Endothelial cell of umbilical vein (primary cell): ENCODE measurements around the gene FBH1. TPM values are rescaled to one million over a fixed set of nuclear protein-coding genes. Genes with fewer than 3 reads are reported as not detected.

ENCODE experiments used
- BruUV-seq: library from RNA; stranded (reverse); fragments of 400-500 nt; replicated peaks from 2 replicates; lab custom pipeline; 2021; lab: Mats Ljungman, UMichigan
- CTCF ChIA-PET: fragments of 300-600, 350-600 bp; sonication (Branson Sonifier 250); formaldehyde crosslinking; loops from one replicate; lab custom pipeline; 2021; ENCODE audit warnings: antibody characterized with exemption, inconsistent platforms; lab: Charles Lee
- POLR2A ChIA-PET: fragments of 300-600, 350-600 bp; sonication (Branson Sonifier 250); formaldehyde crosslinking; loops from one replicate; lab custom pipeline; 2021; ENCODE audit warnings: antibody characterized with exemption, inconsistent platforms; lab: Charles Lee
- DNase-seq: peaks from one replicate; pipeline ENCODE4 v3.0.0-alpha.2; 2011; ENCODE audit warnings: low read depth, low spot score
- FAIRE-seq: peaks from 2 replicates; lab custom pipeline; 2011; peaks lifted over from hg19 to GRCh38; lab: Jason Lieb, UNC
- H2AFZ ChIP-seq: 2 replicates; pipeline ENCODE4 v1.6.0; 2012; ENCODE audit warnings: low read depth, low read length, control low read depth, inconsistent platforms
- H3K27ac ChIP-seq: 2 replicates; pipeline ENCODE4 v1.5.1; 2011; ENCODE audit warnings: low read depth, mild to moderate bottlenecking, control low read depth, low read length, moderate library complexity; ENCODE audit not compliant: insufficient read depth
- H3K27me3 ChIP-seq, 2 experiments: 2 replicates each; pipeline versions ENCODE4 v1.6.0 to v1.6.1; 2011; ENCODE audit warnings: low read length in 2 of 2, mixed read lengths in 1 of 2; ENCODE audit not compliant: control insufficient read depth in 2 of 2, insufficient read depth in 2 of 2
- H3K36me3 ChIP-seq, 2 experiments: 2 replicates in 1 of 2; 3 replicates in 1 of 2; pipeline ENCODE4 v1.5.1; 2011; ENCODE audit warnings: low read length in 2 of 2, mild to moderate bottlenecking in 1 of 2, moderate library complexity in 1 of 2; ENCODE audit not compliant: control insufficient read depth in 2 of 2, insufficient read depth in 2 of 2; ENCODE audit errors: extremely low read depth in 1 of 2
- H3K4me1 ChIP-seq: 3 replicates; pipeline ENCODE4 v1.5.1; 2011; ENCODE audit warnings: mild to moderate bottlenecking, low read length; ENCODE audit not compliant: control insufficient read depth, insufficient read depth; ENCODE audit errors: extremely low read depth
- H3K4me2 ChIP-seq: 2 replicates; pipeline ENCODE4 v1.6.1; 2011; ENCODE audit warnings: low read length, control low read depth, mixed read lengths; ENCODE audit not compliant: insufficient read depth
- H3K4me3 ChIP-seq, 3 experiments: fragments of 200-600 bp in 1 of 3; sonication (generic), shearing (Covaris generic) in 1 of 3; replicated peaks in 1 of 3; 2 replicates each; pipeline ENCODE4 v1.5.1; 2011 to 2016; ENCODE audit warnings: control low read depth in 3 of 3, low read length in 3 of 3, mild to moderate bottlenecking in 2 of 3, inconsistent platforms in 1 of 3, low read depth in 1 of 3, moderate library complexity in 1 of 3; ENCODE audit not compliant: insufficient read depth in 1 of 3
- H3K79me2 ChIP-seq: 2 replicates; pipeline ENCODE4 v1.6.0; 2012; ENCODE audit warnings: low read length, inconsistent platforms; ENCODE audit not compliant: control insufficient read depth, insufficient read depth
- H3K9ac ChIP-seq: replicated peaks from 2 replicates; pipeline ENCODE3; 2011; ENCODE audit warnings: low read length, control low read depth; ENCODE audit not compliant: insufficient read depth; ENCODE audit errors: extremely low read depth
- H3K9me1 ChIP-seq: replicated peaks from 3 replicates; pipeline ENCODE4 v1.6.0; 2011; ENCODE audit warnings: mild to moderate bottlenecking, low read length; ENCODE audit not compliant: control insufficient read depth, insufficient read depth; ENCODE audit errors: extremely low read depth
- H3K9me3 ChIP-seq: replicated peaks from 2 replicates; pipeline ENCODE4 v1.5.1; 2012; ENCODE audit warnings: low read length, inconsistent platforms; ENCODE audit not compliant: control insufficient read depth, insufficient read depth
- H4K20me1 ChIP-seq: replicated peaks from 2 replicates; pipeline ENCODE3; 2011; ENCODE audit warnings: mild to moderate bottlenecking, low read length; ENCODE audit not compliant: control insufficient read depth, insufficient read depth; ENCODE audit errors: extremely low read depth
- CTCF ChIP-seq, 2 donors: IDR thresholded peaks; 1 replicate in 1 of 2; 2 replicates in 1 of 2; pipeline ENCODE4 v1.5.1; 2011; ENCODE audit warnings: low read length in 2 of 2, mild to moderate bottlenecking in 2 of 2, moderate library complexity in 2 of 2, control low read depth in 1 of 2, inconsistent platforms in 1 of 2, low read depth in 1 of 2; ENCODE audit not compliant: insufficient read depth in 1 of 2; ENCODE audit errors: extremely low read depth in 1 of 2
- EZH2 ChIP-seq: IDR thresholded peaks from 2 replicates; pipeline ENCODE4 v1.6.1; 2012; ENCODE audit warnings: borderline replicate concordance, low read depth, mild to moderate bottlenecking, moderate library complexity, low read length, inconsistent platforms; ENCODE audit not compliant: severe bottlenecking
- FOS ChIP-seq: IDR thresholded peaks from 2 replicates; pipeline ENCODE4 v1.6.1; 2011; ENCODE audit warnings: mild to moderate bottlenecking, low read length, moderate library complexity, borderline replicate concordance; ENCODE audit not compliant: insufficient read depth
- GATA2 ChIP-seq: IDR thresholded peaks from 2 replicates; pipeline ENCODE4 v1.7.0; 2011; ENCODE audit warnings: low read depth, mild to moderate bottlenecking, moderate library complexity, mixed read lengths, low read length; ENCODE audit not compliant: insufficient read length, insufficient read depth
- JUN ChIP-seq: IDR thresholded peaks from 2 replicates; pipeline ENCODE4 v1.6.1; 2011; ENCODE audit warnings: borderline replicate concordance, low read depth; ENCODE audit not compliant: insufficient read length, insufficient read depth
- MAX ChIP-seq: IDR thresholded peaks from 2 replicates; pipeline ENCODE4 v1.6.1; 2011; ENCODE audit not compliant: insufficient read depth, insufficient read length
- MYC ChIP-seq: IDR thresholded peaks from one replicate; pipeline ENCODE4 v1.6.1; 2011; ENCODE audit warnings: mild to moderate bottlenecking, low read depth, low read length
- POLR2A ChIP-seq: IDR thresholded peaks from 2 replicates; pipeline ENCODE4 v1.6.1; 2012; ENCODE audit warnings: low read depth, mild to moderate bottlenecking, control low read depth, low read length
- POLR2AphosphoS5 ChIP-seq: IDR thresholded peaks from 2 replicates; pipeline ENCODE4 v1.6.1; 2012; ENCODE audit warnings: low read depth, mild to moderate bottlenecking, control low read depth, low read length, moderate library complexity; ENCODE audit not compliant: insufficient read depth
- dilution Hi-C: fragments of 300-500 bp; cut with MboI; formaldehyde crosslinking; loops from one replicate; pipeline ENCODE4 v1.15.0; 2019; ENCODE audit warnings: low sequenced_read_pairs; ENCODE audit not compliant: extremely low pct_ligation_motif_present
- intact Hi-C: fragments of 100-400 bp; cut with micrococcal nuclease; formaldehyde crosslinking; loops from one replicate; pipeline ENCODE4 v1.10.0; 2022
- polyA plus RNA-seq, 4 experiments: library from polyadenylated mRNA; depleted of rRNA in 3 of 4; stranded (reverse) in 3 of 4; unstranded in 1 of 4; fragments of >200 nt; gene quantifications; 2 replicates each; pipeline versions ENCODE4 v1.2.1 to v1.2.3, GENCODE V29; 2011 to 2012; ENCODE audit warnings: missing spikeins in 1 of 4
- total RNA-seq: library from RNA; stranded (reverse); gene quantifications from 2 replicates; pipeline ENCODE4 v1.2.3, GENCODE V29; 2021

The FBH1 gene
- total and polyA plus RNA-seq, 2 donors (not counting 3 experiments of a cell fraction or from before 2014, with no cell fraction given) = 71.4 to 97.0 TPM

- Histone ChIP-seq H2AFZ (no peak overlapping the region), H3K4me1 (peaks cover 15% of the 10 kb centered on the region), H3K27me3 (no peaks in the 10 kb centered on the region), H3K79me2 (no peaks in the 10 kb centered on the region), H4K20me1 (no peaks in the 10 kb centered on the region), H3K9me3 (no peaks in the 10 kb centered on the region), H3K9ac (no peak overlapping the region), H3K9me1 (no peaks in the 10 kb centered on the region), H3K27ac (no peak overlapping the region), H3K4me3 (no peak overlapping the region), H3K36me3 (peaks cover 0 to 7% of the 10 kb centered on the region in 2 experiments), H3K4me2 (no peak overlapping the region)
- ChIA-PET POLR2A (interaction anchor here (0.6 to 0.7 kb wide), 2 partner anchors 135 to 140 kb away, joined by 3 to 11 read pairs; no protein-coding TSS in a partner anchor), CTCF (interaction anchor here (0.6 to 3.9 kb wide), 5 partner anchors 22 to 451 kb away, joined by 3 to 23 read pairs (median 6); no protein-coding TSS in a partner anchor)
- DNase-seq (no peak), FAIRE-seq (no peak)
- dilution Hi-C loops (loop anchor here (25.0 kb wide), 1 partner anchor 136 kb away; the partner anchor contains the start of gene RBM17), intact Hi-C loops (no loop called here)
- TF ChIP-seq MAX (no peak), GATA2 (no peak), POLR2A (no peak), POLR2AphosphoS5 (no peak), MYC (no peak), EZH2 (no peak), FOS (no peak), CTCF (IDR thresholded peaks at IDR 0.05; ENCODE audit: extremely low read depth in 1 of 2, insufficient read depth in 1 of 2, low read depth in 1 of 2, low read length in 2 of 2) (no peak), JUN (no peak)
- no TSS peak for BruUV-seq
Measured at GRCh38 chr10:5951167-5951711, 61.2 kb downstream of the FBH1 start.
